ENCODE results near the gene MET.

MET gene

DNA sequence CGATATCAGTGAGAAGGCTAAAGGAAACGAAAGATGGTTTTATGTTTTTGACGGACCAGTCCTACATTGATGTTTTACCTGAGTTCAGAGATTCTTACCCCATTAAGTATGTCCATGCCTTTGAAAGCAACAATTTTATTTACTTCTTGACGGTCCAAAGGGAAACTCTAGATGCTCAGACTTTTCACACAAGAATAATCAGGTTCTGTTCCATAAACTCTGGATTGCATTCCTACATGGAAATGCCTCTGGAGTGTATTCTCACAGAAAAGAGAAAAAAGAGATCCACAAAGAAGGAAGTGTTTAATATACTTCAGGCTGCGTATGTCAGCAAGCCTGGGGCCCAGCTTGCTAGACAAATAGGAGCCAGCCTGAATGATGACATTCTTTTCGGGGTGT lies 27.7 kb downstream of the MET start:
- Mint-ChIP-seq H3K27me3 (peaks cover 10% of the 10 kb centered on the region), H3K27ac (no peak overlapping the region), H3K4me3 (no peak overlapping the region), H3K36me3 (no peaks in the 10 kb centered on the region), H3K9me3 (ENCODE audit: low read depth) (no peaks in the 10 kb centered on the region), H3K4me1 (ENCODE audit: low read depth) (no peaks in the 10 kb centered on the region)

- Mint-ChIP-seq H3K27ac (no peak overlapping the region), H3K9me3 (ENCODE audit: low read depth) (no peaks in the 10 kb centered on the region), H3K4me3 (no peak overlapping the region), H3K27me3 (peaks cover 13% of the 10 kb centered on the region), H3K36me3 (no peaks in the 10 kb centered on the region), H3K4me1 (ENCODE audit: low read depth) (no peaks in the 10 kb centered on the region)
Observed at GRCh38 chr7:116702046-116702785, 30.2 kb downstream of the MET start.

DNA sequence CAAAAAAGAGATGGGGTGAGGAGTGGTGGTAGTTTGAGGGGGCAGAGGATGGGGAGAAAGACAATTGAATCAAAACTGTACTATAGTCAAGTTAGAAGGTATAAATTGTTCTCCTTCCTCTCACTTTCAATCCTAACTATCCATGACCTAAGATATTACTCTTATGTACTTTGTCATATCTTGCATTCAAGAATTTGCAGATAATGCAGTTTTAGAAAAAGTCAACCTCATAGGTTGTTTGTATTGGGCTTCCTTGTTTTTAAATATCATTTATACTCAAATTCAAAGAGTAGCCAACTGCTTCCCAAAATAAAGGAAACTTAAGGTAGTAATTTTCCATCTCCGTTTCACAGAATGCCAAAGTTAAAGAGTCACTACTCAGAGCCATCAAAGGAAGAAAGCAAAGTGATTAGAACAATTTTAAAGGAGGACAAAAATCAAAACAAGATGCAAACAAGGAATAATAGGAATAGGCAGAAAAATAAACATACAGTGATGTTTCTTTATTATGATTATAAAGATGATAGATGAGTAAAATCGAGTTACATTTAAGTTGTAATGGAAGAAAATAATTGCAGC lies 32.7 kb downstream of the MET start:
- Mint-ChIP-seq H3K27ac (no peak overlapping the region), H3K4me3 (no peak overlapping the region), H3K36me3 (no peaks in the 10 kb centered on the region), H3K9me3 (ENCODE audit: low read depth) (no peaks in the 10 kb centered on the region), H3K4me1 (ENCODE audit: low read depth) (no peaks in the 10 kb centered on the region), H3K27me3 (peaks cover 11% of the 10 kb centered on the region)

DNA sequence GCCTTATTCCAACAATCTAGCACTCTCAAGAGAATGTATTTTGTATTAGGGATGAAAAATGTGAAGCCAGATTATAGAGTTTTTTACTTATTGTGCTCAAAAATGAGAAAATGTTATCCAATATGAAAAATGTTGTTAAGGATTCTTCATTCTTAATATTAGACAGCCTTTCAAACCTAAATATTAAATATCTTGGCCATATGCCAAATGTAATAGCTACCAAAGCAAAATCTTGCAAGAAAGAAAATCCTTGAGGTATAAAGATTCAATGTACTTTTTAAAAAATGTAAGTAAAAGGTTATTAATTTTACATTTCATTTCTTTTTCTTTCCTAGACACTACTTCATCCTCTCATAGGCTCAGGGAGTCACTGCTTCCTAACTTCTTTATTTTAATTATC lies 33.4 kb downstream of the MET start:
- Mint-ChIP-seq H3K27ac (no peak overlapping the region), H3K9me3 (ENCODE audit: low read depth) (no peaks in the 10 kb centered on the region), H3K36me3 (no peaks in the 10 kb centered on the region), H3K27me3 (peaks cover 11% of the 10 kb centered on the region), H3K4me1 (ENCODE audit: low read depth) (no peaks in the 10 kb centered on the region), H3K4me3 (no peak overlapping the region)

GRCh38 chr7:116706668-116707126 lies 34.7 kb downstream of the MET start:
- Mint-ChIP-seq H3K4me1 (ENCODE audit: low read depth) (no peaks in the 10 kb centered on the region), H3K36me3 (no peaks in the 10 kb centered on the region), H3K9me3 (ENCODE audit: low read depth) (no peaks in the 10 kb centered on the region), H3K27ac (no peak overlapping the region), H3K27me3 (peaks cover 11% of the 10 kb centered on the region), H3K4me3 (no peak overlapping the region)

DNA sequence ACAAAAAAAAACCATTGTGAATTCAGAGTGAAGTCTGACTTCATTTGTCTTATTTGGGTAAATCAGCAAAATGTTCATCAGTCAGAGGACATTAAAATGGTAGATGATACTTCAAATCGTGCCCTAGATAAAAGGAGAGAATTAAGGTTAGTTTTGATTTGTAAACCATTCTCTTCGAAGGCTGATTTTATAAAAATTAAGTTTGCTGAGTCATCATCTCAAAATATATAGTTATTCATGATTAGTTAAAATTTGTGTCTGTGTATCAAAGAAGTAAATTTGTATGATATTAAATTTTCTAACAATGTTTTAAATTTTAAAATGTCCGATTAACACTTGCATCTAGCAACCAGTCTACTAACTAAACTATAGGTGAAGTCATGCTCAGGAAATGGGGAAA lies 35.3 kb downstream of the MET start:
- no peaks in the 10 kb centered on the region for H3K36me3 Mint-ChIP-seq

GRCh38 chr7:116708248-116708647 lies 36.3 kb downstream of the MET start:
- Mint-ChIP-seq H3K27me3 (peaks cover 8% of the 10 kb centered on the region), H3K4me1 (ENCODE audit: low read depth) (no peaks in the 10 kb centered on the region), H3K9me3 (ENCODE audit: low read depth) (no peaks in the 10 kb centered on the region), H3K27ac (no peak overlapping the region), H3K4me3 (no peak overlapping the region), H3K36me3 (no peaks in the 10 kb centered on the region)

More for the DNA sequence above, 35.3 kb downstream of the MET start:
- Mint-ChIP-seq H3K4me1 (ENCODE audit: low read depth) (no peaks in the 10 kb centered on the region), H3K4me3 (no peak overlapping the region), H3K27me3 (peaks cover 11% of the 10 kb centered on the region), H3K27ac (no peak overlapping the region), H3K9me3 (ENCODE audit: low read depth) (no peaks in the 10 kb centered on the region)

DNA sequence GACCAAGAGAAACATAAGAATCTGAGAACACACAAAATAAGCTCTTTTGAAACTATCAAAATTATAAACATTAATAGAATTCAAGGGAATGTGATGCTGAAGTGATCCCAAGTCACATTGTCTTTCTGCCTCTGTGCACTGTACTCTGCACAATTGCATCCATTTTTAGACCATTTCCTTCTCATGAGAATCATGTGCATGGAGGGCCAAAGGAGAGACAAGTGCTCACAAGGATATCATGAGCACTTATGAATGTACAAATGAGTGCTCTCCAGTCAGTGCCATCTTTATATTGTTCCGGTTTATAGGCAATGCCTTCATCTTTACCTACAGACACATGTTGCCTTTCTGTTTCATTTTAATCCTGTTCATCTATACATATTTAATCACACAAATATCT lies 36.9 kb downstream of the MET start:
- Mint-ChIP-seq H3K27ac (no peak overlapping the region), H3K27me3 (peaks cover 9% of the 10 kb centered on the region), H3K9me3 (ENCODE audit: low read depth) (no peaks in the 10 kb centered on the region), H3K4me1 (ENCODE audit: low read depth) (no peaks in the 10 kb centered on the region), H3K4me3 (no peak overlapping the region), H3K36me3 (no peaks in the 10 kb centered on the region)

DNA sequence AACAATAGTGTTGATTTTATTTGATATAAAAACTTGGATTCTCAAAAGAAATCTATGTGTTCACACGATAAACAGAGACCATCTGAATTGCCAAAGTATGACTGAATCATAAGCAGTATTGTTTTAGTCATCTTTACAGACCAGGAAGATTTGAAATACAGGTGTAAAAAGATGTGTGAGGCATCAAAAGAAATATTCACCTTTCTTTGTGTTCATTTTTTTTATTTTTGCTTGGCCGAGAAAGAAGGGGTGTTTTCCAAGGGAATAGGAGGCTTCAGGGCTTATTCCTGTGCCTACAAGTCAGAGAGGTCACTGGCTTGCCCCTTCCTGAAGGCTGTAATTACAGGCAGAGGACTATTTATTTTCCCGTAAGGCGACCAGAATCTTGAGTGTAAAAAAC lies 37.3 kb downstream of the MET start:
- no peaks in the 10 kb centered on the region for H3K4me1 Mint-ChIP-seq (ENCODE audit: low read depth)
- no peaks in the 10 kb centered on the region for H3K9me3 Mint-ChIP-seq (ENCODE audit: low read depth)
- peaks cover 5% of the 10 kb centered on the region for H3K27me3 Mint-ChIP-seq
- no peak overlapping the region for H3K4me3 Mint-ChIP-seq
- H3K36me3 Mint-ChIP-seq = no peaks in the 10 kb centered on the region
- H3K27ac Mint-ChIP-seq = no peak overlapping the region

DNA sequence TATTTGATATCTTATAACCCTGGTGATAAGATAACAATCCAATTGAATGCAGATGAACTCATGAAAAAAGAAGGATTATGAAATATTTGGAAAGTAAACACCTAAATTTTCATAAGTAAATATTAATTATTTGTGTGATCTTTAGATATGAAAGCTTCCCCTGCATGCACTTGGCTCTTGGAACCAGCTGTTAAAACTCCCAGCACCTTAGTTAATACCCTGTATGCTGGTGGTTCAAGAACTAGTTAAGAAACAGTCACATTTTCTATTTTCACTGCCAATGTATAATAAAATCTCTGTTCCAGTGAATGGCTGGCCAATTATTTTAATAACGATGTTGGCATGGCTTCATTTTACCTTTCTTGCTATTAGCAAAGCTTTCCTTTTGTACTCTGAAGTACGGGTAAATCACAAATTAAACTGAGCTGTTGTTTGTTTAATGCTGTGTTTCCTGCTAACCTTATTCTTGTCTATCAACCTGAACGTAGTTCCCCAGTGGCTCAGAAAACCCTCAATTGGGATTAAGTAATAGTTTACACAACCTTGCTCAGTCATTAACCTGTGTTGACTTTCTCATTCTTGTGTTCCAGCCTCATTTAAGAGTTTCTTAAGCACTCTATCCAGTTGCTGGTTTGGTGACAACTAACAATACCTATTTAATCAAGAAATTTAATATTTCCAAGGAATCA lies 38.9 kb downstream of the MET start:
- Mint-ChIP-seq H3K27ac (no peak overlapping the region), H3K4me1 (ENCODE audit: low read depth) (no peaks in the 10 kb centered on the region), H3K27me3 (peaks cover 4% of the 10 kb centered on the region), H3K4me3 (no peak overlapping the region), H3K9me3 (ENCODE audit: low read depth) (no peaks in the 10 kb centered on the region), H3K36me3 (no peaks in the 10 kb centered on the region)

DNA sequence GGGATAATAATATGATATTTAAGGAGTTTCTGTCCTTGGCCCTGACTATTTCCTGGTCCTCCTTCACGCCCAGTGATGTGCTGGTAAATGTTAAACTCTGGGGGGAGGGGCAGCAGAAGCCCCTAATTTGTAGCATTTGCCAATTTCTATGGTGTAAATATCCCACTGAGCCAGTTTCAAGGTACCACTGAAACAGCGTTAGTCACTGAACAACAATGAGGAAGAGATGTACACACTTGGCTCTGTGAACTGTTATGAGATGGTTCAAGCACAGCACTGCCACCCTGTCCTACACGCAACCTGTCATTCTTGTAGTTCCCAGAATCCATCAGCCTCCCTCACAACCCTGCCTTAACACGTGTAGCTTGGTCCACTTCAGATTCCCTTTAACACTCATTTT lies 39.8 kb downstream of the MET start:
- H3K36me3 Mint-ChIP-seq = no peaks in the 10 kb centered on the region
- H3K27me3 Mint-ChIP-seq = peaks cover 2% of the 10 kb centered on the region
- H3K4me3 Mint-ChIP-seq = no peak overlapping the region
- H3K9me3 Mint-ChIP-seq (ENCODE audit: low read depth) = no peaks in the 10 kb centered on the region
- H3K27ac Mint-ChIP-seq = no peak overlapping the region
- no peaks in the 10 kb centered on the region for H3K4me1 Mint-ChIP-seq (ENCODE audit: low read depth)

DNA sequence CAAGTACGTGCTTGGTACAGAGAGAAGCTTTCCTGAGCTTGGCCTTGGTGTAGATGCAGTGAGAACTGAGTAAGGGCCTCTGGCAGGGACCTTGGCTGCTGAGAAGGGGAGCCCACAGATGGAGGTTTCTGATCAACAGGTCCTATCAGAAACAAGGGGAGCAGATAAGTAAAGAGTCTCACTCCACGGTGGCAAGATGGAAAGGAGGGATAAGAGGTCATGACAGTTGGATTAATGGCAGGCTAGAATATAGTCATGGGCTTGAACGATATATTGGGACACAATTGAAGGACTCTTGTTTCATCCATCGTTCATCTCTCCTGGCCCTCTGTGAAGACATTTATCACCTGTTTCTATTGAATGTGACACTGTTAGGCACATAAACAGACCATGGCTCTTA lies 41.5 kb downstream of the MET start:
- Mint-ChIP-seq H3K36me3 (no peaks in the 10 kb centered on the region), H3K9me3 (ENCODE audit: low read depth) (no peaks in the 10 kb centered on the region), H3K27me3 (peaks cover 2% of the 10 kb centered on the region), H3K4me1 (ENCODE audit: low read depth) (no peaks in the 10 kb centered on the region), H3K27ac (no peak overlapping the region), H3K4me3 (no peak overlapping the region)

DNA sequence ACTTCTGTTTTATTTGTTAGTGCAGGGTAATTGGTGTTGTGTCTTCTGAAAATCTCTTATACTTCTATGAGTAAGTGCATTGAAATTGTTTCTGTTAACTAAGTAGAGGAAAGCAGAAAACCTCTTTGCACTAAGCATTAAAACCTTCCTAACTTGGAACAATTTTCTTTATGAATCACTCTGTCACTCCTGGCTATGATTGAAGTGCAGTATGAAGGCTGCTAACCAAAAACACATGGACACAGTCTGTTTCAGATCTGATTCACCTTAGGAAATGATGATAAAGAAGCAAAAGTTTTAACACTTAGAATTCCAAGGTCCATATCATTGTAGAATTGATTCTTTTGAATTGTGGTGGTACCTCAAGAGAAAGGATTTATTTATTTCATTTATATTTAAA lies 41.9 kb downstream of the MET start:
- H3K36me3 Mint-ChIP-seq = no peaks in the 10 kb centered on the region
- peaks cover 2% of the 10 kb centered on the region for H3K27me3 Mint-ChIP-seq
- H3K4me1 Mint-ChIP-seq (ENCODE audit: low read depth) = no peaks in the 10 kb centered on the region
- H3K9me3 Mint-ChIP-seq (ENCODE audit: low read depth) = no peaks in the 10 kb centered on the region
- H3K4me3 Mint-ChIP-seq = no peak overlapping the region
- no peak overlapping the region for H3K27ac Mint-ChIP-seq

GRCh38 chr7:116715077-116715476 lies 43.1 kb downstream of the MET start:
- H3K9me3 Mint-ChIP-seq (ENCODE audit: low read depth) = no peaks in the 10 kb centered on the region
- no peaks in the 10 kb centered on the region for H3K4me1 Mint-ChIP-seq (ENCODE audit: low read depth)
- peaks cover 2% of the 10 kb centered on the region for H3K27me3 Mint-ChIP-seq
- H3K4me3 Mint-ChIP-seq = no peak overlapping the region
- no peak overlapping the region for H3K27ac Mint-ChIP-seq
- no peaks in the 10 kb centered on the region for H3K36me3 Mint-ChIP-seq

GRCh38 chr7:116717137-116717536 lies 45.1 kb downstream of the MET start:
- Mint-ChIP-seq H3K27me3 (peaks cover 2% of the 10 kb centered on the region), H3K36me3 (no peaks in the 10 kb centered on the region), H3K9me3 (ENCODE audit: low read depth) (no peaks in the 10 kb centered on the region)

More at GRCh38 chr7:116717137-116717536, 45.1 kb downstream of the MET start:
- Mint-ChIP-seq H3K4me1 (ENCODE audit: low read depth) (no peaks in the 10 kb centered on the region), H3K27ac (no peak overlapping the region), H3K4me3 (no peak overlapping the region)

Measured in activated naive CD8-positive, alpha-beta T cell (primary cell).